K562 treated with DMSO at 1 percent for 4 hours (cell line): Measurements from ENCODE around the gene NOC2L. TPM values are rescaled to one million over a fixed set of nuclear protein-coding genes. Genes with fewer than 3 reads are reported as not detected.

Experiments used
- total RNA-seq: library from RNA; unstranded; fragments of 300-600 nt; gene quantifications from 2 replicates; pipeline ENCODE4 v1.2.3, GENCODE V29; 2022; ENCODE audit not compliant: insufficient read depth

NOC2L gene
- total RNA-seq, result 133 and 149 TPM in 2 replicates

DNA sequence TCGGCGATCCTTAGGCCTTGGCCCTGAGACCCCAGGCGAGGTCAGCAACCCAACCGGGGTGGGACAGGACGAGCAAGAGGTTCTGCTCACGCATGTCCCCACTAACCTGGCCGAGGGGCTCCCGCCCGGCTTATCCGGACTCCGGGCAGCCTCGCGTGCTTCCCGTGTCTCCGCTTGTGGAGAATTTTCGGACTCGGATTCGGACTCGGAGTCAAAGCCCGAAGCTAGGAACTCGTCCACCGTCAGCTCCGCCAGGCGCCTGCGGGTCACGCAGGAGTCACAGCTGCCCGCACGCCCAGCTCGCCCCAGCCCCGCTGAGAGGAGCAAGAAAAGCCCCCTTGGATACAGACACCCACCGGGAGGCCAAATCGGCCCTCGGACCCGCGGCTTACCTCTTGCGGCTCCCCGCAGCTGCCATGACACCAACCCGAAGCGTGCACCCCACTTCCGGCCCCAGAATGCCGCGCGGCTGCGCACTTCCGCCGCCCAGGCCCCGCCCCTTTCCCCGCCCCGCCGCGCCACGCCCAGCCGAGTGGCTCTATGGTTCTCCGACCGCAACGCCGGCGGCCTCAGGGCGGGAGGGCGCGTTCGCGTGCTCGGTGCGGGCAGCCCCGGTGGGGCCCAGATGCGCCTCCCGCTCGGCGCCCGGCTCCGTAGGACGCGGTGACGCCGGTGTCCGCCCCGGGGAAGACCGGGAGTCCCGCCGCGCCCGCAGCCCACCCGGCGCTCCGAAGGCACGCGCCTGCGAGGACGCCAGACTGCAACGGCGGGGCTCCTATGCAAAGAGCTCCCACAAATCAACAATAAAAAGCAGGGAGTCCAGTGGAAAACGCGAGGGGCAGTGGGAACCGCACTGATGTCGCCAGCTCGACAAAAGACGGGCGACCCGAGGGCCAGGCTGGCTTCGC is at the start of gene NOC2L:
NOC2L (minus strand) TSS at position 434 of the 908 bp plus-strand sequence; CDS start at position 418, 16 bp downstream.

GRCh38 chr1:999725-1000356 is 40.8 kb upstream of the NOC2L start, which contains the start of gene HES4:
Gene HES4, minus strand, starts transcription at chr1:1000097. Its CDS starts 124 bp downstream, at chr1:999973.

GRCh38 chr1:981955-982558 is 23.0 kb upstream of the NOC2L start, which contains the start of gene PERM1:
Gene PERM1, minus strand, starts transcription at chr1:982093. Its CDS starts 1,064 bp downstream, at chr1:981029.

GRCh38 chr1:966135-966703 is 7.2 kb upstream of the NOC2L start, which contains the start of gene PLEKHN1:
Gene PLEKHN1, plus strand, starts transcription at chr1:966482. Its CDS starts 50 bp downstream, at chr1:966532.

GRCh38 chr1:960363-961131 is 1.5 kb upstream of the NOC2L start, which contains the start of gene KLHL17:
Gene KLHL17, plus strand, starts transcription at chr1:960584. Its CDS starts 110 bp downstream, at chr1:960694.

GRCh38 chr1:923131-923990 is 35.7 kb downstream of the NOC2L start, which contains the start of gene SAMD11:
Gene SAMD11, plus strand, starts transcription at chr1:923923. Its CDS starts 509 bp downstream, at chr1:924432.

Other genes starting within 250 kb of the NOC2L start
- gene SAMD11, start 35.3 kb downstream of the NOC2L start, total RNA-seq, result 10.7 and 16.8 TPM in 2 replicates
- gene KLHL17, start 1.3 kb upstream of the NOC2L start, total RNA-seq, result 16.6 and 20.2 TPM in 2 replicates
- gene PLEKHN1, start 7.2 kb upstream of the NOC2L start, total RNA-seq, result not detected in 2 replicates
- gene PERM1, start 22.8 kb upstream of the NOC2L start, total RNA-seq, result not detected in 2 replicates
- gene HES4, start 40.8 kb upstream of the NOC2L start, total RNA-seq, result 15.8 and 21.8 TPM in 2 replicates
- 95.4 and 108 TPM in 2 replicates for gene ISG15, start 54.2 kb upstream of the NOC2L start, total RNA-seq
- gene AGRN, start 60.9 kb upstream of the NOC2L start, total RNA-seq, result 46.6 and 56.8 TPM in 2 replicates
- gene RNF223, start 115.0 kb upstream of the NOC2L start, total RNA-seq, result not detected in 2 replicates
- gene C1orf159, start 156.8 kb upstream of the NOC2L start, total RNA-seq, result 24.6 and 27.6 TPM in 2 replicates
- gene TTLL10, start 214.6 kb upstream of the NOC2L start, total RNA-seq, result not detected in 2 replicates
- not detected in 2 replicates for gene TNFRSF18, start 247.3 kb upstream of the NOC2L start, total RNA-seq